ENCODE measurements around the gene MRPL1. TPM values are rescaled to one million over a fixed set of nuclear protein-coding genes. Genes with fewer than 3 reads are reported as not detected.
"Not testable (repeated sequence)": the region's sequence is repeated elsewhere in the genome, so short reads cannot be mapped to it uniquely, and the experiment has no call there.

Gene MRPL1
- total RNA-seq, 3 donors from 2014 or later (not counting 1 experiment from before 2014, with no cell fraction given) = 17.9 to 22.9 (median 22.9) TPM

GRCh38 chr4:77983612-77984311 lies 121.1 kb downstream of the MRPL1 start:
- H3K27me3 ChIP-seq (ENCODE audit: control insufficient read depth, insufficient read depth, low read length); intact Hi-C loops (cut with micrococcal nuclease); H3K4me1 ChIP-seq (ENCODE audit: control insufficient read depth, insufficient read depth, low read length); H3K27ac ChIP-seq (ENCODE audit: low read length); DNase-seq; H3K36me3 Mint-ChIP-seq; H3K4me3 Mint-ChIP-seq; H3K36me3 ChIP-seq (ENCODE audit: control insufficient read depth, insufficient read depth, low read length); H3K27ac Mint-ChIP-seq; H3K4me3 ChIP-seq (ENCODE audit: low read length); H3K9me3 ChIP-seq (ENCODE audit: control insufficient read depth, insufficient read depth, low read length); ATAC-seq; H3K4me1 Mint-ChIP-seq; H3K9me3 Mint-ChIP-seq: not testable (repeated sequence)
- H3K27me3 Mint-ChIP-seq (ENCODE audit: low read depth in 2 of 2) = peaks cover 8 to 17% of the 10 kb centered on the region in 2 donors
- 97% methylated on average over 43 of the region's 44 CpGs for WGBS (ENCODE audit: insufficient coverage)

DNA sequence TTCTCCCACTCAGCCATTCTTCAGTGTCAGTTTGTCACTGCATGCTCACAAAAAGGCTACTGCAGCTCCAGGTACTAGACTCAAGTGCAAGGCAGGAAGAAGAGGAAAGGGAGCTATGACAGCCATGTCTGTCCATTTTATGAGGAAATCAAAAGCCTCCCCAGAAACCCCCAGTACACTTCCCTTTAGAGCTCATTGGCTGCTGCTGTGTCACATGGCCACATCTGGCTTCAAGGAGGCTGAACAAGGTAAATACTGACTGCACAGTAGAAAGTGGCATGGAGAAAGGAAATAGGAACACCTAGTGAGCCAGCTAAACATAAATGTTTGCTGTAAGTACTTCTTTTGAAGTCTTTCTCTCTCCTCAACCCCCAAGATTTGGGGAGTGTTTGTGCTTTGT lies 127.3 kb downstream of the MRPL1 start:
- H3K4me1 Mint-ChIP-seq = no peaks in the 10 kb centered on the region
- no peak for TF ChIP-seq CTCF (IDR thresholded peaks at IDR 0.05)
- peaks cover 0 to 3% of the 10 kb centered on the region in 2 donors for H3K9me3 Mint-ChIP-seq
- intact Hi-C loops (cut with micrococcal nuclease) = no loop called here
- H3K36me3 Mint-ChIP-seq = no peaks in the 10 kb centered on the region
- H3K27ac Mint-ChIP-seq = no peak overlapping the region
- no peak for ATAC-seq
- Histone ChIP-seq H3K27ac (ENCODE audit: low read length) (no peak overlapping the region), H3K27me3 (ENCODE audit: control insufficient read depth, insufficient read depth, low read length) (no peaks in the 10 kb centered on the region), H3K4me1 (ENCODE audit: control insufficient read depth, insufficient read depth, low read length) (no peaks in the 10 kb centered on the region), H3K9me3 (ENCODE audit: control insufficient read depth, insufficient read depth, low read length) (no peaks in the 10 kb centered on the region), H3K4me3 (ENCODE audit: low read length) (no peak overlapping the region), H3K36me3 (ENCODE audit: control insufficient read depth, insufficient read depth, low read length) (no peaks in the 10 kb centered on the region)
- DNase-seq = no peak
- H3K27me3 Mint-ChIP-seq (ENCODE audit: low read depth in 2 of 2) = peaks cover 12 to 30% of the 10 kb centered on the region in 2 donors
- no peak overlapping the region for H3K4me3 Mint-ChIP-seq

DNA sequence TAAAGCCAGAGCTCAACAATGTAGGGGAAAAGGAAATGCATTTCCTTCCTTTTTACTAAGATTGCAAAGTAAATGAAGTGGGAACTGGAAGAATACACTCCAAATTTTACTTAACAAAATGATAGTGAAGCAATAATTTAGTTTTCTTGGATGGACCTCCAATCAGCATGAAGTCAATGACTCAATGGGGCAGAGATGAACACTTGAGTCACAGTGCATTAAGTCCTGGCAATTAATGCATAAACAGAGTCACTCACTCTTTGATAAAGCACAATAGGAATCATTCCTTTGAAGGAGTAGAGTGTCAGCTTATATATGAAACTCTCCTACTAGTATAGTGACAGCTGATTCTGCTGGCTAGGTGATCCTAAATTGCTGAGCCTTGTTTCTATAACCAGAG lies 127.8 kb downstream of the MRPL1 start:
- no peaks in the 10 kb centered on the region for H3K9me3 ChIP-seq (ENCODE audit: control insufficient read depth, insufficient read depth, low read length)
- no peak for TF ChIP-seq CTCF (IDR thresholded peaks at IDR 0.05)
- intact Hi-C loops (cut with micrococcal nuclease) = no loop called here
- no peak overlapping the region for H3K27ac Mint-ChIP-seq
- no peaks in the 10 kb centered on the region for H3K4me1 ChIP-seq (ENCODE audit: control insufficient read depth, insufficient read depth, low read length)
- H3K27me3 Mint-ChIP-seq (ENCODE audit: low read depth in 2 of 2) = peaks cover 12 to 30% of the 10 kb centered on the region in 2 donors
- no peaks in the 10 kb centered on the region for H3K27me3 ChIP-seq (ENCODE audit: control insufficient read depth, insufficient read depth, low read length)
- no peak overlapping the region for H3K27ac ChIP-seq (ENCODE audit: low read length)
- H3K9me3 Mint-ChIP-seq = peaks cover 0 to 3% of the 10 kb centered on the region in 2 donors
- H3K4me3 ChIP-seq (ENCODE audit: low read length) = no peak overlapping the region
- no peaks in the 10 kb centered on the region for H3K36me3 ChIP-seq (ENCODE audit: control insufficient read depth, insufficient read depth, low read length)
- ATAC-seq (no peak), DNase-seq (no peak)
- H3K4me1 Mint-ChIP-seq = no peaks in the 10 kb centered on the region
- H3K36me3 Mint-ChIP-seq = no peaks in the 10 kb centered on the region
- H3K4me3 Mint-ChIP-seq = no peak overlapping the region

DNA sequence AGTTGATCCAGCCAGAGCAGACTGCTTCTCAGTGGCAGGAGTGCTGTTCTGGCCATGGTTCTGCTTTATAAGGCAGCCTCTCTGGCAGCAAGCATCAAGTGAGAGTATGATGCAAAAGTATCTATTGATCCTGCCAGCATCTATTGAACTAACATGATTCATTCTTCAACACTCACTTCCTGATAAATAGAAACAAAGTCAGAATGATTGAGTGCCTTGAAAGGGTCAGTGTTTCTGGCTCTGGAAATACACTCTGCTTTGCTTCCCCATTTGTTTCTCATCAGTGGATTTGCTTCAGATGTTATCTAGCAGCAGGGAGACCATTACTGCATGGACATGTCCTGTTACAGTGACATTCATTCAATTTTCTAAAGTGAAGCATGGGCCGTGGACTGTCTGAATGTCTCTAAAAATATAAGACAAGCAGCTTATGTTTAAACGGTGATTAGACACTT lies 128.3 kb downstream of the MRPL1 start:
- no peak for TF ChIP-seq CTCF (IDR thresholded peaks at IDR 0.05)
- Mint-ChIP-seq H3K27ac (no peak overlapping the region), H3K36me3 (no peaks in the 10 kb centered on the region), H3K9me3 (peaks cover 0 to 3% of the 10 kb centered on the region in 2 donors), H3K4me3 (no peak overlapping the region), H3K27me3 (ENCODE audit: low read depth in 2 of 2) (peaks cover 12 to 30% of the 10 kb centered on the region in 2 donors), H3K4me1 (no peaks in the 10 kb centered on the region)
- no peaks in the 10 kb centered on the region for H3K4me1 ChIP-seq (ENCODE audit: control insufficient read depth, insufficient read depth, low read length)
- no peak for ATAC-seq
- H3K9me3 ChIP-seq (ENCODE audit: control insufficient read depth, insufficient read depth, low read length) = no peaks in the 10 kb centered on the region
- DNase-seq = no peak
- H3K4me3 ChIP-seq (ENCODE audit: low read length) = no peak overlapping the region
- no peak overlapping the region for H3K27ac ChIP-seq (ENCODE audit: low read length)
- 100% methylated on average over 2 of the region's 2 CpGs for WGBS (ENCODE audit: insufficient coverage)
- no peaks in the 10 kb centered on the region for H3K27me3 ChIP-seq (ENCODE audit: control insufficient read depth, insufficient read depth, low read length)
- H3K36me3 ChIP-seq (ENCODE audit: control insufficient read depth, insufficient read depth, low read length) = no peaks in the 10 kb centered on the region
- intact Hi-C loops (cut with micrococcal nuclease) = no loop called here

Data from natural killer cell (primary cell).